ENCODE results near the gene CTNNA2. TPM values are rescaled to one million over a fixed set of nuclear protein-coding genes. Genes with fewer than 3 reads are reported as not detected.

The CTNNA2 gene
- total RNA-seq, 1 donor from 2014 or later = not detected

- DNase-seq (ENCODE audit: low spot score) = no peak
Measured at GRCh38 chr2:80519699-80520291, 1006.9 kb downstream of the CTNNA2 start.

GRCh38 chr2:80525152-80525551 lies 1012.3 kb downstream of the CTNNA2 start:
- DNase-seq (ENCODE audit: low spot score) = no peak

DNA sequence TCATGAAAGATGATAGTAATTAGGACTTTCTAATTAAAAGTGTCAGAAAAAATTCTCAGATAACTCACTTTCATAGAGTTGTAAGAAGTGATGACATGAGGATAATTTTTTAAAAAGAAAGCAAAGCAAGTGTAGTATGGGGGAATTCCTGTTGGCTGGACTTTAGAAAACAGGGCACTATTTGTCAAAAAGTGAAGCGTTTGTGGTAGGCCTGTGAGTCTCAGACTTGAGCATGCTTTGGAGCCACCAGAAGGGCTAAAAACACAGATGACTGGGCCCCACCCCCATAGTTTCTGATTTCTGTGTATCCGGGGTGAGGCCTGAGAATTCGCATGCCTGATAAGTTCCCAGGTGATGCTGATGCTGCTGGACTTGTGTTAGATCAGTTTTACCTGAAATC lies 1014.3 kb downstream of the CTNNA2 start:
- no peak for DNase-seq (ENCODE audit: low spot score)

DNA sequence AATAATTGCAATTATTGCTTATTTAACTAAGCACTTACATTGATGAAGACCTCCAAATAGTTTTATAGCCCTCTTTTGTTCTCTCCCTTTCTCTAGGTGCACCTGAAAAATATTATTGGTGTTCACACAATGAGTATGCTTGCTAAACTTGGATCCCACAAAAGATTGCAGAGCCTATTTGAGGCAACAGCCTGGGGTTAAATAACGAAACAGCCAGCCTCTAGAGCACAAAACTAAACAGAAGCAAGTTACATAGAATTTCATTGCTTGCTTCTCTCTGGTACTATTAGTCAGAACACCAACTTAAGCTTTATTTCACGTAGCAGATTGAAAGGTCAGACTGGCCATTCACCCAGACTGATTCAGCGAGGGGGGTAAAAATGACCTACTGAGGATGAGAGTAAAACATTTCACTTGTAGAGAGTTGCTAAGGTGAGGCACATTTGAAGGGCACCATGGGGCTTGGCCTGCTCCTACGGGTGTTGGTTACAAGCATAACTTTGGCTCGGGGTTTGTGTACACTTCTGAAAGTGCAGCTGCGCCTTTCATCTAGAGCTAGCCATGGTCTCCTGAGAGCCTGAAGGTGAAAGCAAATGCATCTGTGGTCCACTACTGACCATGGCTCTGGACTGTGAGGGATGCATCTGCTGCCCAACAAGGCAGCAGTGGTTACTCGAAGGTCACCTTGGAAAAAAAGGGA lies 1016.8 kb downstream of the CTNNA2 start:
- DNase-seq (ENCODE audit: low spot score) = no peak

- DNase-seq (ENCODE audit: low spot score) = no peak
Measured at GRCh38 chr2:80530442-80531064, 1017.7 kb downstream of the CTNNA2 start.

DNA sequence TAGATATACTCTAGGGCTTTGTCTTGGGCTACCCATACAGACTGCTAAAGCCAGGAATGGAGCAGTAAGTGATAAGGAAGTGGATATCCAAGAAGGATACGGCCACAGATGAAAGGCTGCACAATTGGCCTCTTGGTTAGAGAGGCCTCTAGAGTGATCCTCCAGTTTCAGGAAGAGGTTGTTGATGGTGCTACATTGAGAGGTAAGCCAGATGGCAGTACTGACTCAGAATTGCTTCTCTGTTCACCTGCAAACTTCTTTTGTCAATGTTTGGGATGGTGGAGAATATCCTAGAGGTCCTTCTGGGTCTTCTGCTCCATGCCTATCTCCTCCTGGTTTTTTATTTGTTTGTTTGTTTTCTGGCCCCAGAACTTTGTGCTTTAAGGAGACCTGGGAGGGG lies 1018.5 kb downstream of the CTNNA2 start:
- no peak for DNase-seq (ENCODE audit: low spot score)

GRCh38 chr2:80545420-80546210 lies 1032.8 kb downstream of the CTNNA2 start:
- DNase-seq (ENCODE audit: low spot score) = no peak

- no peak for DNase-seq (ENCODE audit: low spot score)
Measured at GRCh38 chr2:80546766-80547165, 1033.9 kb downstream of the CTNNA2 start.

DNA sequence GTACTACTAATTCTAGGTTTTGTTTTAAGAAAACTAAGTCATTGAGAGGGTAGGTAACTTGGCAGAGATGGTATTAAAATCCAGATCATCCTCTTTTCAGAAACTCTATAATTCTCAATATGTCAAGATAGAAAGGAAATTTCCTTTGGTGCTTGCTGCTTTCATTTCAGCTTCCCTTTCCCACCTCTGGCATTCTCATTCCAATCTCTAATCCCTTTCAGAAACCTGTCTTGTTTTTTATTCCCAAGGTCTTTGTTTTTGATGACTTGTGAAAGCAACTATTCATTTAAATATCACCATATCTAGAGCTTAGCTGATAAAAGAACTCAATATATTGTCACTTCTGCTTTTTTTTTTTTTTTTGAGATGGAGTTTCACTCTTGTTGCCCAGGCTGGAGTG lies 1034.5 kb downstream of the CTNNA2 start:
- DNase-seq (ENCODE audit: low spot score) = no peak

GRCh38 chr2:80548469-80548868 lies 1035.6 kb downstream of the CTNNA2 start:
- DNase-seq (ENCODE audit: low spot score) = no peak

DNA sequence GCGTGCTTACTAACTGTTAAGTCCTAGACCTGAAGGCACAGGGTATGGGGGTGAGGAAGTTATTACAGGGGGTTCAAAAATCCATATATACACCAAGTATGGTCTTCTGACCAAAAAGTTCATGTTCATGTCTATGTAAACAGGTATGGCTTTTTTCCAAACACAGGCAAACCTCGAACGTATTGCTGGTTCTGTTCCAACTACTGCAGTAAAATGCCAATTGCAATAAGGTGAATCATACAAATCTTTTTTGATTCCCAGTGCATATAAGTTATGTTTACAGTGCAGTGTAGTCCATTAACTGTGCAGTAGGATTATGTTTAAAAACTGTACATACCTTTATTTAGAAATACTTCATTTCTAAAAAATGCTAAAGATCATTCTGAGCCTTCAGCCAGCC lies 1037.0 kb downstream of the CTNNA2 start:
- no peak for DNase-seq (ENCODE audit: low spot score)

DNA sequence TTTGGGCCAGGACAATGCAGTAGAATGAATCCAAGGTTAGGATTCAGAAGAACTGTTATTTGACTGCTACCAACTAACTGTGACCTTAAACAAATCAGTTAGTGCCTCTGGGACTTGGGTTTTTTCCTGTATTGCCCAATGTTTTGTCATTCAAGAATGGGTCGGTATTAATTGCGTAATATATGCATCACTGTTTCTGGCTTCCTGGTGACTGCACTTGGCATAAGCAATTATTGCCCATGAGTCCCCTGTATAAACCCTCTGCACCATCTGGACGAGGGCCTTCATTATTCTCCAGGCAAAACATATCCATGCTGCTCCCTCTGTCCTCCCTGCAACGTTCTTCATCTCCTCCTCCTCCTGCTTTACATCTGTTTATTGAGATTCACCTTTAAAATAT lies 1047.5 kb downstream of the CTNNA2 start:
- no peak for DNase-seq (ENCODE audit: low spot score)

DNA sequence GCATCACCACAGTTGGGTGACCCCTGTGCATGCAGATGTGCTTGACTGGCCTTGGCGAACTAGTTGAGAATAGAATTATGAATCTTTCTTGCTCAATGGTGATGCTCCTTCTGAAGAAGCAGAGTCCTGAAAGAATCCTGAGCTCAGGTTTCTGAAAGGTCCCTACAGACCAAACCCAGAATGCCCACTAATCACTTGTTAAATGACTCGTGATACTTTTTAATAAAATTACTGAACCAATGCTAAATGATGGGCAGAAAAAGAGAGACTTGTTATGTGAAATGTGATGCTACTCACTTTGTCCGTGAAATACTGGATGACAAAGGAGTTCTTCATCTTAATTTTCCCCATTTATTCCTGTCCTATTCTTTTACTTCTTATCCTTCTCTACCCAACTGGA lies 1055.2 kb downstream of the CTNNA2 start:
- DNase-seq (ENCODE audit: low spot score) = no peak

- DNase-seq (ENCODE audit: low spot score) = no peak
Measured at GRCh38 chr2:80573167-80573566, 1060.3 kb downstream of the CTNNA2 start.

GRCh38 chr2:80573950-80574349 lies 1061.1 kb downstream of the CTNNA2 start:
- no peak for DNase-seq (ENCODE audit: low spot score)

DNA sequence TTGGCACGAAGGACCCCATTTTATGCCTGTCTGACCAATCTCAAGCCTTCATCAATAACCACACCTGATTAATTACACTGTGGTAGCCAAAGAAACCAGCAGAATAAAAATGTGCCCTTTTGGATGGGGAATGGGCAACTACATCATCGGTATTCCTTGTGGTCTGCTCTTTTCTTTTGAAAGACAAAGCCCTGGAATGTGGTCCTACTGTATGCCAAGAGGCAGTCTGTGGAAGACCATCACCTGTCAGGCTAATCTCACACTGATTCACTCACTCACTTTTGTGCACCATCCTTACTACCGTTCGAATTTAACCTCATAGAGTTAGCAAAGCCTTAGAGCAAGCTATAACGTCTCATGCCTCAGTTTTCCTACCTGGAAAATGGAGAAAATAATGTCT lies 1066.9 kb downstream of the CTNNA2 start:
- no peak for DNase-seq (ENCODE audit: low spot score)

GRCh38 chr2:80591233-80591632 lies 1078.4 kb downstream of the CTNNA2 start:
- DNase-seq (ENCODE audit: low spot score) = no peak

DNA sequence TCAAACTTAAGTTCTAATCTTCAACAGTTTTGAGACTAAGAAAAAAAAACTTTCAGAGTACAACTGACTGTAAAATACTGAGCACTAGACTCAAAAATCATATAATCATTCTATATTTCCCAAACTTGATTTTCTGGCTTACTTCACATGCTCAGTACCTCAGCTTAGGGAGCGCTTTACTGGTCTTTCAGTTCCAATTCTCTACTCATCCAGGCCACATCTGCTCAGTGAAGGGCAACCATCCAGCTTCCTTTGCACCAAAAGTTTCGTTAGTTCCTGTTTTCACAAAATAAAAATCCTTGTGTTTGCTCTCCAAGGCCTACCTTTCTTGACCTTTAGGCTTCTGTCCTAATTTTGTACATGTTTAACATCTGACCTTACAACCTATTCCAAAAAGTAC lies 1079.3 kb downstream of the CTNNA2 start:
- DNase-seq (ENCODE audit: low spot score) = no peak

GRCh38 chr2:80610108-80610507 lies 1097.3 kb downstream of the CTNNA2 start:
- no peak for DNase-seq (ENCODE audit: low spot score)

- DNase-seq (ENCODE audit: low spot score) = no peak
Measured at GRCh38 chr2:80621656-80622055, 1108.8 kb downstream of the CTNNA2 start.

- no peak for DNase-seq (ENCODE audit: low spot score)
Measured at GRCh38 chr2:80624062-80624461, 1111.2 kb downstream of the CTNNA2 start.

DNA sequence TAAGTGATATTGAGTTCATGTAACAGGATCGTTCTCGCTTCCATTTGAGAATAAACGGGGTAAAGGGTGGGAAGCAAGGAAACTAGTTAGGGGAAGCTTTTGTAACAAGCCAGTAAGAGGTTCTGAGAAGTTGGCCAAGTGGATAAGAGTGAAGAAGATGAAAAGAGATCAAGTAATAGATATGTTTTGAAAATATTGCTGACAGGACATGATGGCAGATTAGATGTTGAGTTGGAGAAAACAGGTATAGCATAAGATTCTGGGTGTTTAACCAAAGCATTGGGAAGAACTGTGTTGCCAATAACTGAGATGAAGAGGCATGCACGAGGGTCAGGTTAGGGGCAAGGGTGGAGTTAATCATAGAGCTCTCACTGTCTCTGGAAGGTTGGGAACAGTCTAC lies 1121.7 kb downstream of the CTNNA2 start:
- DNase-seq (ENCODE audit: low spot score) = no peak

Data from mesenteric fat pad (tissue), 1 donor.